Measurements from ENCODE around the gene DNAI2.
"Not testable (repeated sequence)": the region's sequence is repeated elsewhere in the genome, so short reads cannot be mapped to it uniquely, and the experiment has no call there.

DNAI2 gene

DNA sequence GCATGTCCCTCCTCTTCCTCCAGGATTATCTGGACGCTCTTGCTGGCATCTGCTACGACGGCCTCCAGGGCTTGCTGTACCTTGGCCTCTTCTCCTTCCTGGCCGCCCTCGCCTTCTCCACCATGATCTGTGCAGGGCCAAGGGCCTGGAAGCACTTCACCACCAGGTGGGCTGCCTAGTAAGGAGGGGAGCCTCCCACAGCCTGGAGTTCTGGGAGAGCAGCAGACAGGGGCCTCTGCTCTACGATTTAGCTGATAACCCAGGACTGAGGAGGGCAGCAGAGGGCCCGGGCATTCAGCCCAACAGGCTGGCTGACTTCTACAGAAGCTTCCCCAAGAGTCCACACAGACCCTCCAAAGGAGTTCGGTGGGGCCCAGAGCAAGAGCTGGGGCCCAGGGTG is 21.8 kb upstream of the DNAI2 start:
- Histone ChIP-seq H3K36me3 (peaks cover 32% of the 10 kb centered on the region; the same call in 1 of the 2 replicates), H3K9ac (no peak overlapping the region), H4K20me1 (no peaks in the 10 kb centered on the region), H3K27ac (no peak overlapping the region), H3K9me3 (no peaks in the 10 kb centered on the region), H3K4me1 (peaks cover 29% of the 10 kb centered on the region), H3K27me3 (no peaks in the 10 kb centered on the region), H3K4me2 (no peak overlapping the region), H3K4me3 (no peak overlapping the region)
- TF ChIP-seq Cebpa-rat (IDR thresholded peaks at IDR 0.05): no peak

DNA sequence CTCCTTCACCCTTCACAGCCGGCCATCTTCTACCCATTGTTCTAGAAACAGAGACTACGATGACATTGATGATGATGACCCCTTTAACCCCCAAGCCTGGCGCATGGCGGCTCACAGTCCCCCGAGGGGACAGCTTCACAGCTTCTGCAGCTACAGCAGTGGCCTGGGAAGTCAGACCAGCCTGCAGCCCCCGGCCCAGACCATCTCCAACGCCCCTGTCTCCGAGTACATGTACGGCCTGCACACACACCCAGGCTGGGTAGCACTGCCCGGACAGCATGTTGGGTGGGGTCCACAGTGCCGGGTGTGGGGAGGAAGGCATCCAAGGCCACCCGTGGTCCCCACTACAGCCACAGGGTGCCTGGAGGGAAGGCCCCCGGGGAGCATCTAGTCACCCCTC is 21.0 kb upstream of the DNAI2 start:
- Histone ChIP-seq H3K4me1 (peaks cover 29% of the 10 kb centered on the region), H3K4me2 (no peak overlapping the region), H3K4me3 (no peak overlapping the region), H3K9ac (no peak overlapping the region), H3K27me3 (no peaks in the 10 kb centered on the region), H3K36me3 (peaks cover 28% of the 10 kb centered on the region; the same call in 1 of the 2 replicates), H4K20me1 (no peaks in the 10 kb centered on the region), H3K9me3 (no peaks in the 10 kb centered on the region), H3K27ac (no peak overlapping the region)
- TF ChIP-seq Cebpa-rat (IDR thresholded peaks at IDR 0.05): no peak

DNA sequence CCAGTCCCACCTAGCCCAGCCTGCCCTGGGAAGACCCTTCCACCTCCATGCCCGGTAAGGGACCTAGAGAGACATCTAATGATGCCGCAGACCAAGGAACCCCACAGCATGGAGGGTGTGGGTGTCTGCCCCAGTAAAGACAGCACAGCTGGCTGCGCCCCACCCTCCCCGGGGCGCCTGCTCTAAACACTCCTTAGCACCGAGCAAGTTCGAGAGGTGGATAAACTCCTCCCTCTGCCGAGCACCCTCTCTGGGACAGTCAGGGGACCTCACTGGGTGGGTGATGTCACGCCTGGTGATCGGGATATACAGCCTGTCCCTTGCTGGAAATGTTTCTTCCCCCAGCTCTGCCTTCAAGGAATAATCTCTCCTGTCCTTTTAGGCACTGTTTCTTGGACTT is 16.7 kb upstream of the DNAI2 start:
- H3K27ac ChIP-seq: no peak overlapping the region
- peaks cover 21% of the 10 kb centered on the region; the same call in 1 of the 2 replicates for H3K36me3 ChIP-seq
- peaks cover 36% of the 10 kb centered on the region for H3K4me1 ChIP-seq
- no peak overlapping the region for H3K4me2 ChIP-seq
- H3K9me3 ChIP-seq: no peaks in the 10 kb centered on the region
- no peaks in the 10 kb centered on the region for H3K27me3 ChIP-seq
- H4K20me1 ChIP-seq: 0 out of 2 replicates have a peak, but pooled peaks cover 12% of the 10 kb centered on the region
- no peak for TF ChIP-seq Cebpa-rat (IDR thresholded peaks at IDR 0.05)
- H3K9ac ChIP-seq: no peak overlapping the region
- no peak overlapping the region for H3K4me3 ChIP-seq

- H3K9me3 ChIP-seq: no peaks in the 10 kb centered on the region
- 0 out of 2 replicates have a peak, but pooled peaks cover 12% of the 10 kb centered on the region for H4K20me1 ChIP-seq
- no peak overlapping the region for H3K4me3 ChIP-seq
- H3K27ac ChIP-seq: no peak overlapping the region
- peaks cover 7% of the 10 kb centered on the region; the same call in 1 of the 2 replicates for H3K36me3 ChIP-seq
- no peak for TF ChIP-seq Cebpa-rat (IDR thresholded peaks at IDR 0.05)
- no peaks in the 10 kb centered on the region for H3K27me3 ChIP-seq
- peaks cover 29% of the 10 kb centered on the region for H3K4me1 ChIP-seq
- 0 out of 2 replicates have a peak overlapping the region, but pooled peaks have one; percentile 1 for H3K9ac ChIP-seq
- peak overlapping the region; percentile 61 for H3K4me2 ChIP-seq
These were observed 14.1 kb upstream of the DNAI2 start for GRCh38 chr17:74259667-74260524.

DNA sequence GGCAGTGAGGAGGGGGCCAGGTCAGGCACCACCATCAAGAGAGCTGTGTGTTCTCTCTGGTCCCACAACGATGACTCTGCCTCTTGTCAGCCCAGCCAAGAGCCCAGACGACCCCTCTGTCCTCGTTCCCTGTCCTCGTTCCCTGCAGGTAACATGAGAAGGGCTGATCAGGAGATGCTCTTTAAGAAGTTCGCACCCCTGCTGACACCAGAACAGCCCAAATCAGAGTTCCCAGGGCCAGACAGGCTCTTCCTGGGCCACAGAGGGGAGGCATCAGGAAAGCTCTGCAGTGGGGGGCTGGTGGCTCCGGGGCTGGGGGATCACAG is 13.5 kb upstream of the DNAI2 start:
- TF ChIP-seq Cebpa-rat (IDR thresholded peaks at IDR 0.05): no peak
- no peak overlapping the region for H3K4me3 ChIP-seq
- 0 out of 2 replicates have a peak, but pooled peaks cover 12% of the 10 kb centered on the region for H4K20me1 ChIP-seq
- 0 out of 2 replicates have a peak overlapping the region, but pooled peaks have one; percentile 1 for H3K9ac ChIP-seq
- H3K27ac ChIP-seq: no peak overlapping the region
- H3K27me3 ChIP-seq: no peaks in the 10 kb centered on the region
- peaks cover 7% of the 10 kb centered on the region; the same call in 1 of the 2 replicates for H3K36me3 ChIP-seq
- peak overlapping the region; percentile 61 for H3K4me2 ChIP-seq
- no peaks in the 10 kb centered on the region for H3K9me3 ChIP-seq
- peaks cover 29% of the 10 kb centered on the region for H3K4me1 ChIP-seq

GRCh38 chr17:74262601-74263000 is 11.4 kb upstream of the DNAI2 start:
- Histone ChIP-seq H3K36me3 (no peaks in the 10 kb centered on the region), H4K20me1 (0 out of 2 replicates have a peak, but pooled peaks cover 12% of the 10 kb centered on the region), H3K9ac (no peak overlapping the region), H3K27ac (no peak overlapping the region), H3K4me1 (peaks cover 29% of the 10 kb centered on the region), H3K9me3 (peaks cover 10% of the 10 kb centered on the region; the same call in 1 of the 2 replicates), H3K27me3 (no peaks in the 10 kb centered on the region), H3K4me3 (no peak overlapping the region), H3K4me2 (no peak overlapping the region)
- no peak for TF ChIP-seq Cebpa-rat (IDR thresholded peaks at IDR 0.05)

- H3K27me3 ChIP-seq, H3K4me2 ChIP-seq, H4K20me1 ChIP-seq, H3K27ac ChIP-seq, H3K9ac ChIP-seq, H3K36me3 ChIP-seq, H3K4me3 ChIP-seq: not testable (repeated sequence)
- Histone ChIP-seq H3K9me3 (peaks cover 15% of the 10 kb centered on the region; the same call in 1 of the 2 replicates), H3K4me1 (peaks cover 11% of the 10 kb centered on the region; the same call in 1 of the 2 replicates)
These were observed 7.0 kb upstream of the DNAI2 start for GRCh38 chr17:74267054-74267453.

GRCh38 chr17:74267579-74267978 is 6.5 kb upstream of the DNAI2 start:
- H3K27me3 ChIP-seq: no peaks in the 10 kb centered on the region; the same call in 1 of the 2 replicates
- H3K9ac ChIP-seq: no peak overlapping the region
- H3K4me2 ChIP-seq: no peak overlapping the region
- no peaks in the 10 kb centered on the region for H3K36me3 ChIP-seq
- H3K9me3 ChIP-seq: peaks cover 15% of the 10 kb centered on the region; the same call in 1 of the 2 replicates
- H4K20me1 ChIP-seq: no peaks in the 10 kb centered on the region
- H3K27ac ChIP-seq: no peak overlapping the region
- TF ChIP-seq Cebpa-rat (IDR thresholded peaks at IDR 0.05): no peak
- peaks cover 11% of the 10 kb centered on the region; the same call in 1 of the 2 replicates for H3K4me1 ChIP-seq
- H3K4me3 ChIP-seq: no peak overlapping the region

- no peaks in the 10 kb centered on the region for H4K20me1 ChIP-seq
These were observed 6.0 kb upstream of the DNAI2 start for GRCh38 chr17:74267987-74268499.

GRCh38 chr17:74268558-74268957 is 5.5 kb upstream of the DNAI2 start:
- no peaks in the 10 kb centered on the region for H3K36me3 ChIP-seq
- peaks cover 15% of the 10 kb centered on the region; the same call in 1 of the 2 replicates for H3K9me3 ChIP-seq
- H3K4me2 ChIP-seq: no peak overlapping the region
- no peak for TF ChIP-seq Cebpa-rat (IDR thresholded peaks at IDR 0.05)
- H3K27me3 ChIP-seq: no peaks in the 10 kb centered on the region; the same call in 1 of the 2 replicates
- no peak overlapping the region for H3K27ac ChIP-seq
- H4K20me1 ChIP-seq: no peaks in the 10 kb centered on the region
- no peak overlapping the region for H3K9ac ChIP-seq
- H3K4me3 ChIP-seq: no peak overlapping the region
- peaks cover 12% of the 10 kb centered on the region for H3K4me1 ChIP-seq

More at GRCh38 chr17:74267987-74268499, 6.0 kb upstream of the DNAI2 start:
- H3K9ac ChIP-seq: no peak overlapping the region
- H3K4me2 ChIP-seq: no peak overlapping the region
- peaks cover 15% of the 10 kb centered on the region; the same call in 1 of the 2 replicates for H3K9me3 ChIP-seq
- H3K27me3 ChIP-seq: no peaks in the 10 kb centered on the region; the same call in 1 of the 2 replicates
- TF ChIP-seq Cebpa-rat (IDR thresholded peaks at IDR 0.05): no peak
- no peaks in the 10 kb centered on the region for H3K36me3 ChIP-seq
- H3K4me3 ChIP-seq: no peak overlapping the region
- H3K4me1 ChIP-seq: peaks cover 11% of the 10 kb centered on the region; the same call in 1 of the 2 replicates
- H3K27ac ChIP-seq: no peak overlapping the region

Measured in BLaER1 (cell line).